ENCODE data around the gene EMP1. TPM values are rescaled to one million over a fixed set of nuclear protein-coding genes. Genes with fewer than 3 reads are reported as not detected.

Gene EMP1
- polyA plus RNA-seq, 1 donor from 2014 or later = 0.33 TPM

- Histone ChIP-seq H3K36me3 (ENCODE audit: insufficient read depth, low read length) (no peaks in the 10 kb centered on the region), H4K20me1 (ENCODE audit: insufficient read depth) (no peaks in the 10 kb centered on the region), H3K27me3 (ENCODE audit: insufficient read depth, low read depth, low read length) (no peaks in the 10 kb centered on the region), H3K79me2 (replicated peaks; ENCODE audit: insufficient read depth, low read length) (no peaks in the 10 kb centered on the region), H3K27ac (ENCODE audit: low read length) (no peak overlapping the region), H3K9me2 (ENCODE audit: insufficient read depth, low read length) (no peaks in the 10 kb centered on the region), H3K9ac (ENCODE audit: low read length) (no peak overlapping the region), H3F3A (ENCODE audit: insufficient read depth, low read length, poor library complexity, severe bottlenecking) (no peaks in the 10 kb centered on the region), H3K4me2 (ENCODE audit: low read length) (no peak overlapping the region), H3K9me3 (ENCODE audit: low read length) (no peaks in the 10 kb centered on the region), H2AFZ (ENCODE audit: low read depth, low read length) (no peak overlapping the region), H3K4me3 (ENCODE audit: low read length) (no peak overlapping the region)
- TF ChIP-seq TAF1 (IDR thresholded peaks at IDR 0.05; ENCODE audit: low read depth) (no peak), MXI1 (conservative IDR thresholded peaks at IDR 0.05; ENCODE audit: poor library complexity, severe bottlenecking) (no peak), EP300 (conservative IDR thresholded peaks at IDR 0.05; ENCODE audit: poor library complexity, severe bottlenecking) (no peak), EZH2 (IDR thresholded peaks at IDR 0.05; ENCODE audit: borderline replicate concordance, insufficient read depth, low read length, poor library complexity, severe bottlenecking) (no peak), POLR2AphosphoS5 (IDR thresholded peaks at IDR 0.05) (no peak), REST (IDR thresholded peaks at IDR 0.05; ENCODE audit: borderline replicate concordance) (no peak), SMC3 (conservative IDR thresholded peaks at IDR 0.05; ENCODE audit: poor library complexity) (no peak), RAD21 (conservative IDR thresholded peaks at IDR 0.05) (no peak)
- TF ChIP-seq, protein P1, sequence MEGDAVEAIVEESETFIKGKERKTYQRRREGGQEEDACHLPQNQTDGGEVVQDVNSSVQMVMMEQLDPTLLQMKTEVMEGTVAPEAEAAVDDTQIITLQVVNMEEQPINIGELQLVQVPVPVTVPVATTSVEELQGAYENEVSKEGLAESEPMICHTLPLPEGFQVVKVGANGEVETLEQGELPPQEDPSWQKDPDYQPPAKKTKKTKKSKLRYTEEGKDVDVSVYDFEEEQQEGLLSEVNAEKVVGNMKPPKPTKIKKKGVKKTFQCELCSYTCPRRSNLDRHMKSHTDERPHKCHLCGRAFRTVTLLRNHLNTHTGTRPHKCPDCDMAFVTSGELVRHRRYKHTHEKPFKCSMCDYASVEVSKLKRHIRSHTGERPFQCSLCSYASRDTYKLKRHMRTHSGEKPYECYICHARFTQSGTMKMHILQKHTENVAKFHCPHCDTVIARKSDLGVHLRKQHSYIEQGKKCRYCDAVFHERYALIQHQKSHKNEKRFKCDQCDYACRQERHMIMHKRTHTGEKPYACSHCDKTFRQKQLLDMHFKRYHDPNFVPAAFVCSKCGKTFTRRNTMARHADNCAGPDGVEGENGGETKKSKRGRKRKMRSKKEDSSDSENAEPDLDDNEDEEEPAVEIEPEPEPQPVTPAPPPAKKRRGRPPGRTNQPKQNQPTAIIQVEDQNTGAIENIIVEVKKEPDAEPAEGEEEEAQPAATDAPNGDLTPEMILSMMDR (IDR thresholded peaks at IDR 0.05; ENCODE audit: poor library complexity, severe bottlenecking) = no peak
Observed at GRCh38 chr12:13156277-13156676, 40.2 kb upstream of the EMP1 start.

GRCh38 chr12:13161172-13161571, 35.4 kb upstream of the EMP1 start:
- H3K27ac ChIP-seq (ENCODE audit: low read length) = no peak overlapping the region
- H3K4me2 ChIP-seq (ENCODE audit: low read length) = no peak overlapping the region
- no peak overlapping the region for H2AFZ ChIP-seq (ENCODE audit: low read depth, low read length)
- H3K79me2 ChIP-seq (replicated peaks; ENCODE audit: insufficient read depth, low read length) = no peaks in the 10 kb centered on the region
- no peaks in the 10 kb centered on the region for H4K20me1 ChIP-seq (ENCODE audit: insufficient read depth)
- no peak overlapping the region for H3K4me3 ChIP-seq (ENCODE audit: low read length)
- H3F3A ChIP-seq (ENCODE audit: insufficient read depth, low read length, poor library complexity, severe bottlenecking) = no peaks in the 10 kb centered on the region
- H3K27me3 ChIP-seq (ENCODE audit: insufficient read depth, low read depth, low read length) = no peaks in the 10 kb centered on the region
- no peaks in the 10 kb centered on the region for H3K9me2 ChIP-seq (ENCODE audit: insufficient read depth, low read length)
- no peaks in the 10 kb centered on the region for H3K9me3 ChIP-seq (ENCODE audit: low read length)
- no peaks in the 10 kb centered on the region for H3K36me3 ChIP-seq (ENCODE audit: insufficient read depth, low read length)
- H3K9ac ChIP-seq (ENCODE audit: low read length) = no peak overlapping the region
- TF ChIP-seq EZH2 (IDR thresholded peaks at IDR 0.05; ENCODE audit: borderline replicate concordance, insufficient read depth, low read length, poor library complexity, severe bottlenecking) = no peak
- TF ChIP-seq MXI1 (conservative IDR thresholded peaks at IDR 0.05; ENCODE audit: poor library complexity, severe bottlenecking) = no peak
- no peak for TF ChIP-seq REST (IDR thresholded peaks at IDR 0.05; ENCODE audit: borderline replicate concordance)
- TF ChIP-seq EP300 (conservative IDR thresholded peaks at IDR 0.05; ENCODE audit: poor library complexity, severe bottlenecking) = no peak
- no peak for TF ChIP-seq TAF1 (IDR thresholded peaks at IDR 0.05; ENCODE audit: low read depth)
- no peak for TF ChIP-seq SMC3 (conservative IDR thresholded peaks at IDR 0.05; ENCODE audit: poor library complexity)
- TF ChIP-seq, protein P1 (IDR thresholded peaks at IDR 0.05; ENCODE audit: poor library complexity, severe bottlenecking) = peak; percentile 18
- no peak for TF ChIP-seq POLR2AphosphoS5 (IDR thresholded peaks at IDR 0.05)
